Endothelial cell of umbilical vein (primary cell): ENCODE results near the gene AQP7. TPM values are rescaled to one million over a fixed set of nuclear protein-coding genes. Genes with fewer than 3 reads are reported as not detected.

Experiments used
- BruUV-seq: library from RNA; stranded (reverse); fragments of 400-500 nt; replicated peaks from 2 replicates; lab custom pipeline; 2021; lab: Mats Ljungman, UMichigan
- CTCF ChIA-PET: fragments of 300-600, 350-600 bp; sonication (Branson Sonifier 250); formaldehyde crosslinking; loops from one replicate; lab custom pipeline; 2021; ENCODE audit warnings: antibody characterized with exemption, inconsistent platforms; lab: Charles Lee
- POLR2A ChIA-PET: fragments of 300-600, 350-600 bp; sonication (Branson Sonifier 250); formaldehyde crosslinking; loops from one replicate; lab custom pipeline; 2021; ENCODE audit warnings: antibody characterized with exemption, inconsistent platforms; lab: Charles Lee
- DNase-seq: peaks from one replicate; pipeline ENCODE4 v3.0.0-alpha.2; 2011; ENCODE audit warnings: low read depth, low spot score
- FAIRE-seq: peaks from 2 replicates; lab custom pipeline; 2011; peaks lifted over from hg19 to GRCh38; lab: Jason Lieb, UNC
- H2AFZ ChIP-seq: 2 replicates; pipeline ENCODE4 v1.6.0; 2012; ENCODE audit warnings: low read depth, low read length, control low read depth, inconsistent platforms
- H3K27ac ChIP-seq: 2 replicates; pipeline ENCODE4 v1.5.1; 2011; ENCODE audit warnings: low read depth, mild to moderate bottlenecking, control low read depth, low read length, moderate library complexity; ENCODE audit not compliant: insufficient read depth
- H3K27me3 ChIP-seq, 2 experiments: 2 replicates each; pipeline versions ENCODE4 v1.6.0 to v1.6.1; 2011; ENCODE audit warnings: low read length in 2 of 2, mixed read lengths in 1 of 2; ENCODE audit not compliant: control insufficient read depth in 2 of 2, insufficient read depth in 2 of 2
- H3K36me3 ChIP-seq, 2 experiments: 2 replicates in 1 of 2; 3 replicates in 1 of 2; pipeline ENCODE4 v1.5.1; 2011; ENCODE audit warnings: low read length in 2 of 2, mild to moderate bottlenecking in 1 of 2, moderate library complexity in 1 of 2; ENCODE audit not compliant: control insufficient read depth in 2 of 2, insufficient read depth in 2 of 2; ENCODE audit errors: extremely low read depth in 1 of 2
- H3K4me1 ChIP-seq: 3 replicates; pipeline ENCODE4 v1.5.1; 2011; ENCODE audit warnings: mild to moderate bottlenecking, low read length; ENCODE audit not compliant: control insufficient read depth, insufficient read depth; ENCODE audit errors: extremely low read depth
- H3K4me2 ChIP-seq: 2 replicates; pipeline ENCODE4 v1.6.1; 2011; ENCODE audit warnings: low read length, control low read depth, mixed read lengths; ENCODE audit not compliant: insufficient read depth
- H3K4me3 ChIP-seq, 3 experiments: fragments of 200-600 bp in 1 of 3; sonication (generic), shearing (Covaris generic) in 1 of 3; replicated peaks in 1 of 3; 2 replicates each; pipeline ENCODE4 v1.5.1; 2011 to 2016; ENCODE audit warnings: control low read depth in 3 of 3, low read length in 3 of 3, mild to moderate bottlenecking in 2 of 3, inconsistent platforms in 1 of 3, low read depth in 1 of 3, moderate library complexity in 1 of 3; ENCODE audit not compliant: insufficient read depth in 1 of 3
- H3K79me2 ChIP-seq: 2 replicates; pipeline ENCODE4 v1.6.0; 2012; ENCODE audit warnings: low read length, inconsistent platforms; ENCODE audit not compliant: control insufficient read depth, insufficient read depth
- H3K9ac ChIP-seq: replicated peaks from 2 replicates; pipeline ENCODE3; 2011; ENCODE audit warnings: low read length, control low read depth; ENCODE audit not compliant: insufficient read depth; ENCODE audit errors: extremely low read depth
- H3K9me1 ChIP-seq: replicated peaks from 3 replicates; pipeline ENCODE4 v1.6.0; 2011; ENCODE audit warnings: mild to moderate bottlenecking, low read length; ENCODE audit not compliant: control insufficient read depth, insufficient read depth; ENCODE audit errors: extremely low read depth
- H3K9me3 ChIP-seq: replicated peaks from 2 replicates; pipeline ENCODE4 v1.5.1; 2012; ENCODE audit warnings: low read length, inconsistent platforms; ENCODE audit not compliant: control insufficient read depth, insufficient read depth
- H4K20me1 ChIP-seq: replicated peaks from 2 replicates; pipeline ENCODE3; 2011; ENCODE audit warnings: mild to moderate bottlenecking, low read length; ENCODE audit not compliant: control insufficient read depth, insufficient read depth; ENCODE audit errors: extremely low read depth
- CTCF ChIP-seq, 2 donors: IDR thresholded peaks; 1 replicate in 1 of 2; 2 replicates in 1 of 2; pipeline ENCODE4 v1.5.1; 2011; ENCODE audit warnings: low read length in 2 of 2, mild to moderate bottlenecking in 2 of 2, moderate library complexity in 2 of 2, control low read depth in 1 of 2, inconsistent platforms in 1 of 2, low read depth in 1 of 2; ENCODE audit not compliant: insufficient read depth in 1 of 2; ENCODE audit errors: extremely low read depth in 1 of 2
- EZH2 ChIP-seq: IDR thresholded peaks from 2 replicates; pipeline ENCODE4 v1.6.1; 2012; ENCODE audit warnings: borderline replicate concordance, low read depth, mild to moderate bottlenecking, moderate library complexity, low read length, inconsistent platforms; ENCODE audit not compliant: severe bottlenecking
- FOS ChIP-seq: IDR thresholded peaks from 2 replicates; pipeline ENCODE4 v1.6.1; 2011; ENCODE audit warnings: mild to moderate bottlenecking, low read length, moderate library complexity, borderline replicate concordance; ENCODE audit not compliant: insufficient read depth
- GATA2 ChIP-seq: IDR thresholded peaks from 2 replicates; pipeline ENCODE4 v1.7.0; 2011; ENCODE audit warnings: low read depth, mild to moderate bottlenecking, moderate library complexity, mixed read lengths, low read length; ENCODE audit not compliant: insufficient read length, insufficient read depth
- JUN ChIP-seq: IDR thresholded peaks from 2 replicates; pipeline ENCODE4 v1.6.1; 2011; ENCODE audit warnings: borderline replicate concordance, low read depth; ENCODE audit not compliant: insufficient read length, insufficient read depth
- MAX ChIP-seq: IDR thresholded peaks from 2 replicates; pipeline ENCODE4 v1.6.1; 2011; ENCODE audit not compliant: insufficient read depth, insufficient read length
- MYC ChIP-seq: IDR thresholded peaks from one replicate; pipeline ENCODE4 v1.6.1; 2011; ENCODE audit warnings: mild to moderate bottlenecking, low read depth, low read length
- POLR2A ChIP-seq: IDR thresholded peaks from 2 replicates; pipeline ENCODE4 v1.6.1; 2012; ENCODE audit warnings: low read depth, mild to moderate bottlenecking, control low read depth, low read length
- POLR2AphosphoS5 ChIP-seq: IDR thresholded peaks from 2 replicates; pipeline ENCODE4 v1.6.1; 2012; ENCODE audit warnings: low read depth, mild to moderate bottlenecking, control low read depth, low read length, moderate library complexity; ENCODE audit not compliant: insufficient read depth
- dilution Hi-C: fragments of 300-500 bp; cut with MboI; formaldehyde crosslinking; loops from one replicate; pipeline ENCODE4 v1.15.0; 2019; ENCODE audit warnings: low sequenced_read_pairs; ENCODE audit not compliant: extremely low pct_ligation_motif_present
- intact Hi-C: fragments of 100-400 bp; cut with micrococcal nuclease; formaldehyde crosslinking; loops from one replicate; pipeline ENCODE4 v1.10.0; 2022
- polyA plus RNA-seq, 4 experiments: library from polyadenylated mRNA; depleted of rRNA in 3 of 4; stranded (reverse) in 3 of 4; unstranded in 1 of 4; fragments of >200 nt; gene quantifications; 2 replicates each; pipeline versions ENCODE4 v1.2.1 to v1.2.3, GENCODE V29; 2011 to 2012; ENCODE audit warnings: missing spikeins in 1 of 4
- total RNA-seq: library from RNA; stranded (reverse); gene quantifications from 2 replicates; pipeline ENCODE4 v1.2.3, GENCODE V29; 2021

AQP7 gene
- total and polyA plus RNA-seq, 2 donors (not counting 3 experiments of a cell fraction or from before 2014, with no cell fraction given) = 3.7 TPM; not detected in 1

- no TSS peak for BruUV-seq
- Histone ChIP-seq H3K27me3 (peaks cover 0 to 2% of the 10 kb centered on the region in 2 experiments), H3K4me1 (peaks cover 3% of the 10 kb centered on the region), H3K4me2 (no peak overlapping the region), H3K27ac (no peak overlapping the region), H3K79me2 (no peaks in the 10 kb centered on the region), H2AFZ (no peak overlapping the region), H3K36me3 (no peaks in the 10 kb centered on the region), H4K20me1 (no peaks in the 10 kb centered on the region), H3K9ac (no peak overlapping the region), H3K9me1 (no peaks in the 10 kb centered on the region), H3K4me3 (no peak overlapping the region), H3K9me3 (no peaks in the 10 kb centered on the region)
- FAIRE-seq (no peak), DNase-seq (no peak)
- dilution Hi-C loops (no loop called here), intact Hi-C loops (no loop called here)
- TF ChIP-seq POLR2A (no peak), JUN (no peak), GATA2 (no peak), MAX (no peak), EZH2 (no peak), FOS (no peak), MYC (no peak), POLR2AphosphoS5 (no peak), CTCF (IDR thresholded peaks at IDR 0.05; ENCODE audit: extremely low read depth in 1 of 2, insufficient read depth in 1 of 2, low read depth in 1 of 2, low read length in 2 of 2) (no peak)
- POLR2A ChIA-PET = no interaction called here
- CTCF ChIA-PET = interaction anchor here (1.1 to 5.9 kb wide), 3 partner anchors 11 to 26 kb away, joined by 7 to 57 read pairs (median 8); no protein-coding TSS in a partner anchor
These were observed 38.2 kb upstream of the AQP7 start for GRCh38 chr9:33440609-33441008.
